ENCODE measurements around the gene G6PD. TPM values are rescaled to one million over a fixed set of nuclear protein-coding genes. Genes with fewer than 3 reads are reported as not detected.

Gene G6PD
- polyA plus RNA-seq, 1 donor from 2014 or later, result 4.8 TPM

- H3K36me3 Mint-ChIP-seq, result no peaks in the 10 kb centered on the region
- H3K27ac Mint-ChIP-seq, result peak overlapping the region in 2 of 3 donors; percentile 58 to 87
- H3K4me1 Mint-ChIP-seq, result peaks cover 5 to 12% (median 9%) of the 10 kb centered on the region in 3 donors
- peaks cover 1% of the 10 kb centered on the region for H3K27me3 Mint-ChIP-seq
- H3K4me3 Mint-ChIP-seq, result peak overlapping the region; percentile 87 to 96 (median 94)
- H3K9me3 Mint-ChIP-seq, result no peaks in the 10 kb centered on the region
Observed at GRCh38 chrX:154489182-154489581, 57.5 kb downstream of the G6PD start.

- Mint-ChIP-seq H3K4me3 (peak overlapping the region in 2 of 4 donors; percentile 43 to 96), H3K9me3 (no peaks in the 10 kb centered on the region), H3K4me1 (peaks cover 5 to 12% (median 9%) of the 10 kb centered on the region in 3 donors), H3K27me3 (peaks cover 1% of the 10 kb centered on the region), H3K36me3 (no peaks in the 10 kb centered on the region), H3K27ac (peak overlapping the region in 1 of 3 donors; percentile 87)
Observed at GRCh38 chrX:154488336-154489075, 58.1 kb downstream of the G6PD start.

DNA sequence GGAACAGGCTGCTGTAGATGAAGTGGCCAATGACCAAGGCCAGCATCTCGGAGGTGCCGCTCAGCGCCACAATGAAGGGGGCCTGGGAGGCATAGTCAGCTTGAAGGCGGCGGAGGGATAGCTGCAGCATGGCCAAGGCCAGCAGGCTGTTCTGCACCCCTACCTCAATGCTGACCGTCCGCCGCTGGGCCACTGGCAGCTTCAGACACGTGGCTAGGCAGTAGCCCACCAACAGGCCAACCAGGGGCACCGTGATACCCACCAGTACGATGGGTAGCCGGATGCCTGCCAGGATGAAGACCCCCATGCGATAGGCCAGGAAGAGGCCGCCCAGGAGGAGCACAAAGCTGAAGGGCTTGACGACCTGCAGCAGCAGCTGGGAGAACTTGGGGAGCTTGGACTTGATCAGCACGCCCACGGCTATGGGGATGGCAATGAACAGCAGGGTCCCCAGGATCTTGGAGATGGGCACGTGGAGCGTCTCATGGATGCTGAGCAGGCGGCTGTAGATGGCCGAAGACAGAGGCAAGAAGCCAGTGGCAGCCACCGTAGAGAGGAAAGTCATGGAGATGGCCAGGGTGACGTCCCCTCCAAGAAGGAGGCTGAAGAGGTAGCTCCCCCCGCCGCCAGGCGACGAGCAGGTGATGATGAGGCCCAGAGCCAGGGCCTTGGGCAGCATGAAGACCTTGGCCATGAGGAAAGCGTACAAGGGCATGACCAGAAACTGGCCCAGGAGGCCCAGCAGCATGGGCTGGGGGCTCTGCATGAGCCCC lies 58.9 kb downstream of the G6PD start:
- Mint-ChIP-seq H3K36me3 (no peaks in the 10 kb centered on the region), H3K9me3 (no peaks in the 10 kb centered on the region), H3K4me1 (peaks cover 5 to 12% (median 9%) of the 10 kb centered on the region in 3 donors), H3K27ac (peak overlapping the region in 2 of 3 donors; percentile 32 to 91), H3K4me3 (peak overlapping the region; percentile 8 to 91 (median 78)), H3K27me3 (peaks cover 1% of the 10 kb centered on the region)

DNA sequence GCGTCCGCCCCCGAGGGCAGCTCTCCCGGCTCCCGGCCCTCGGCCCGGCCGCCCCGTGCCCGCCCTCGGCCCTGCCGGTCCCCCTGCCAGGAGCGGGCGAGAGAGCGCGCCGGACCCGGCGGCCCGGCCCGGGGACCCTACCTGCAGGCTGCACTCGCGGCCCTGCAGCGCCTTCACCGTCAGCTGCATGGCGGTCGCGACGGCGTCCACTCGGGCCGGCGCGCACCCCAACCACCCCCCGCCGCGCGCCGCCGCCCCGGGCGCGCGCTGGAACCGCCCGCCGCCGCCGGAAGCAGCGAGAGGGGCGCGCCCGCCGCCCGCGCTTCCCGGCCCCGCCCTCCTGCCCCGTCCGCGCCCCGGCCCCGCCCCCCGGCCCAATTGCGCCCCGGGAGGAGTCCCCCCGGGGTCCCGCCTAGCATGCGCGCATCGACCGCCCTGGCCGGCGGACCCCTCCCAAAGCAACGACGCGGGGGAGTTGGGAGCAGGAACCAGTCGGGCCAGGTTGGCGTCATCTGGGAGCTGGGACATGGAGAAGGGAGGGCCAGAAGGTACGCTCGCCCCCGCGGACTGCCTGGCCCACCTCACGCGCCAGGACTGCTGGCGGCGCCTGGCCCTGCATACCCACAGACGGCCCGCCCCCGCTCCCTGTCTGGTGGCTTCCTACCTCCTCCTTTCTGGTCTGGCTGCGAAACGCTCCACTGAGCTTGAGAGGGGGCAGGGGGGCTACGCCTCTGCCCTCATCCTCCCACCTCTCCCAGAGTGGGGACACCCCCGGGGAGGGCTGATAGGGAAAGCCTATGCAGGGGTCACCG lies 60.0 kb downstream of the G6PD start, which contains the start of gene UBL4A:
Gene UBL4A (minus strand): TSS at position 220 of the 812 bp plus-strand sequence. CDS start 31 bp downstream, at position 189.
- H3K4me1 Mint-ChIP-seq, result peaks cover 5 to 18% (median 12%) of the 10 kb centered on the region in 3 donors
- peak within 1 kb of the TSS; percentile 79 to 92 (median 91) for H3K27ac Mint-ChIP-seq
- H3K4me3 Mint-ChIP-seq, result peak within 1 kb of the TSS; percentile 77 to 92 (median 82)
- peaks cover 1% of the 10 kb centered on the region for H3K27me3 Mint-ChIP-seq
- no peaks in the 10 kb centered on the region for H3K36me3 Mint-ChIP-seq
- H3K9me3 Mint-ChIP-seq, result no peaks in the 10 kb centered on the region

- Mint-ChIP-seq H3K36me3 (no peaks in the 10 kb centered on the region), H3K27me3 (peaks cover 1% of the 10 kb centered on the region), H3K9me3 (no peaks in the 10 kb centered on the region), H3K4me1 (peaks cover 4 to 20% (median 14%) of the 10 kb centered on the region in 3 donors), H3K4me3 (peak overlapping the region in 2 of 4 donors; percentile 17 to 68), H3K27ac (no peak overlapping the region)
Observed at GRCh38 chrX:154486052-154486395, 60.6 kb downstream of the G6PD start.

- Mint-ChIP-seq H3K36me3 (no peaks in the 10 kb centered on the region), H3K9me3 (no peaks in the 10 kb centered on the region), H3K27me3 (peaks cover 1% of the 10 kb centered on the region), H3K4me1 (peaks cover 0 to 20% (median 14%) of the 10 kb centered on the region in 3 donors), H3K27ac (peak overlapping the region in 1 of 3 donors; percentile 18), H3K4me3 (peak overlapping the region; percentile 54 to 77 (median 72))
Observed at GRCh38 chrX:154485150-154486051, 61.2 kb downstream of the G6PD start.

DNA sequence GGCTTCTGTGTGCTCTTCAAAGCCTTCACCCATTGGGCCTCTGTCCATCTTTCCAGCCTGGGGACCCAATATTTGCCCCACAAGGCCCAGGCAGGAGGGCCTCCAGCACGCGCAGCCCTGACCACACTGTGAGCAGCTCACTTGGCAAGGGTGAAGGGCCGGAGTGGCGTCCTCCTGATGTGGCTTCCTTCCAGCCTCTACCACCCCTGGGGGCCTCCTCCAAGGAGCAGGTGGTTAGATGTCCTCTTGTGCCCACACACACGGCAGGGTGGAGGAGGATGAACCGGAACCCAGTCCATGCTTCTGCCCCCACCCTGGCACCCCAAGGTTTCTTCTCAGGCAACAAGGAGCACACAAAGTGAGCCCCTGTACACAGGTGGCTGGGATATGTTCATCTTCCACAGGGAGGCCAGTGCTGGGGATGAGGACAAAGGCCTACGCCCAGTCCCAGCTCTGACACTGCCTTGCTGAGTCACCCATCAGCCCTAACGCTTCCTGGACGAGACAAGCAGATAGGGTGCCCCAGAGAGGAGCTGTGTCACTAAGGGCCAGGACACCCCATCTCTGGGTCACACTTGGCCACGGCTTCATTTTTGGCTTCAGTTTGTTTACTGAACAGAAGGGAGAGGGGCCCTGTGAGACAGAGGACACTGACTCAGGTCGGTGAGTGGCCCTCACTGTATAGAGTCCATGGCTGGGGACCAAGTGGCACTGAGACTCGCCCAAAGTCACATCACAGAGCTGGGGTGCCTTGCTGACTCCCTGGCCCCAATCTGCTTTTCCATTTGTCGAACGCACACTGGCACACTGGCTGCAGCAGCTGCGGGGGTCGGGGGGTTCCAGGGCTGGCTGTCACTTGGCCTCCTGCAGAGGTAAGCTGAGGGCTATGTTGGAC lies 62.1 kb downstream of the G6PD start:
- H3K4me3 Mint-ChIP-seq, result peak overlapping the region in 3 of 4 donors; percentile 9 to 68 (median 39)
- H3K9me3 Mint-ChIP-seq, result no peaks in the 10 kb centered on the region
- no peaks in the 10 kb centered on the region for H3K36me3 Mint-ChIP-seq
- peak overlapping the region in 1 of 3 donors; percentile 16 for H3K27ac Mint-ChIP-seq
- H3K27me3 Mint-ChIP-seq, result no peaks in the 10 kb centered on the region
- peaks cover 0 to 19% (median 12%) of the 10 kb centered on the region in 3 donors for H3K4me1 Mint-ChIP-seq

GRCh38 chrX:154483325-154483724 lies 63.3 kb downstream of the G6PD start:
- Mint-ChIP-seq H3K36me3 (no peaks in the 10 kb centered on the region), H3K9me3 (no peaks in the 10 kb centered on the region), H3K4me1 (peaks cover 7 to 18% (median 10%) of the 10 kb centered on the region in 3 donors), H3K27ac (peak overlapping the region in 2 of 3 donors; percentile 28 to 59), H3K27me3 (no peaks in the 10 kb centered on the region), H3K4me3 (peak overlapping the region in 1 of 4 donors; percentile 30)

DNA sequence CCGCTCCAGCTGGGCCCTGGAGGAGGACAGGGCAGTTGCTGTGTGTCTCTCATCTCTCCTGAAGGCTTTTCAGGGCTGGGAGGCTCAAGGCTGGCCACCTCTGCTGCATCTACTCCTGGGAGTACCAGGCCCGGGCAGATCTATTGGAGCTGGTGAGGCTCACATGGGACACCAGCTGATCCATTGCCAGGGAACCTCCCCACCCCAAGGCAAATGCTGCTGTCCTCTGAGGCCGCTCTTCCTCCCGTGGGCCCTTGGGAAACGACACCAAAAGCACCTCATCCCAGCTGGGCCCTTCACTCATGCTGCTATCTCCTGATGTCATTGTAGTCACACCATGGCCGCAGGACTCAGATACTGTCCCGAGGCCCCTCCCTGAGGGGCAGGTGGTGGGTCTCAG lies 63.9 kb downstream of the G6PD start:
- H3K27me3 Mint-ChIP-seq, result no peaks in the 10 kb centered on the region
- H3K4me3 Mint-ChIP-seq, result no peak overlapping the region
- no peaks in the 10 kb centered on the region for H3K9me3 Mint-ChIP-seq
- peak overlapping the region in 2 of 3 donors; percentile 56 to 81 for H3K27ac Mint-ChIP-seq
- H3K4me1 Mint-ChIP-seq, result peaks cover 7 to 16% (median 9%) of the 10 kb centered on the region in 3 donors
- H3K36me3 Mint-ChIP-seq, result no peaks in the 10 kb centered on the region

- Mint-ChIP-seq H3K9me3 (no peaks in the 10 kb centered on the region), H3K27ac (peak overlapping the region; percentile 56 to 93 (median 81)), H3K4me1 (peaks cover 7 to 15% (median 9%) of the 10 kb centered on the region in 3 donors), H3K4me3 (peak overlapping the region in 2 of 4 donors; percentile 34 to 36), H3K27me3 (no peaks in the 10 kb centered on the region), H3K36me3 (no peaks in the 10 kb centered on the region)
Observed at GRCh38 chrX:154481911-154482601, 64.6 kb downstream of the G6PD start.
